NT2/D1 (cell line): ENCODE measurements around the gene VPS16.

Source experiments
- DNase-seq: peaks from one replicate; pipeline ENCODE4 v3.0.0-alpha.2; 2011; ENCODE audit warnings: low read depth, low spot score
- H3K27me3 ChIP-seq: 2 replicates; pipeline ENCODE4 v1.6.0; 2011; ENCODE audit warnings: mild to moderate bottlenecking; ENCODE audit not compliant: insufficient read length, insufficient read depth
- H3K36me3 ChIP-seq: 2 replicates; pipeline ENCODE4 v1.6.1; 2011; ENCODE audit warnings: mild to moderate bottlenecking, low read length, mixed read lengths; ENCODE audit not compliant: insufficient read depth, insufficient read length
- H3K4me1 ChIP-seq: 2 replicates; pipeline ENCODE4 v1.5.1; 2011; ENCODE audit not compliant: insufficient read depth, insufficient read length
- H3K4me3 ChIP-seq: 2 replicates; pipeline ENCODE4 v1.5.1; 2011; ENCODE audit warnings: low read depth; ENCODE audit not compliant: insufficient read length
- H3K9ac ChIP-seq: 2 replicates; pipeline ENCODE4 v1.6.0; 2011; ENCODE audit warnings: low read depth; ENCODE audit not compliant: insufficient read length
- H3K9me3 ChIP-seq: 2 replicates; pipeline ENCODE4 v1.5.1; 2011; ENCODE audit warnings: mild to moderate bottlenecking, low read length; ENCODE audit not compliant: insufficient read depth
- SUZ12 ChIP-seq: IDR thresholded peaks from 2 replicates; pipeline ENCODE4 v1.6.1; 2011; ENCODE audit not compliant: insufficient read length, insufficient read depth; ENCODE audit errors: extremely low read depth
- YY1 ChIP-seq: IDR thresholded peaks from 2 replicates; pipeline ENCODE4 v1.6.1; 2011; ENCODE audit not compliant: insufficient read length, insufficient read depth
- ZNF274 ChIP-seq: IDR thresholded peaks from 2 replicates; pipeline ENCODE4 v1.6.1; 2011; ENCODE audit warnings: mild to moderate bottlenecking, low read depth, low read length

VPS16 gene

GRCh38 chr20:2817341-2817726, 23.2 kb upstream of the VPS16 start:
- no peaks in the 10 kb centered on the region for H3K36me3 ChIP-seq
- no peak overlapping the region for H3K9ac ChIP-seq
- H3K4me1 ChIP-seq: peaks cover 10% of the 10 kb centered on the region
- H3K4me3 ChIP-seq: no peak overlapping the region
- no peaks in the 10 kb centered on the region for H3K9me3 ChIP-seq
- no peak for DNase-seq
- H3K27me3 ChIP-seq: no peaks in the 10 kb centered on the region
- no peak for TF ChIP-seq YY1
- no peak for TF ChIP-seq ZNF274
- no peak for TF ChIP-seq SUZ12

- Histone ChIP-seq H3K9me3 (no peaks in the 10 kb centered on the region), H3K27me3 (no peaks in the 10 kb centered on the region), H3K36me3 (no peaks in the 10 kb centered on the region), H3K4me3 (no peak overlapping the region), H3K4me1 (peaks cover 10% of the 10 kb centered on the region), H3K9ac (no peak overlapping the region)
- no peak for DNase-seq
- TF ChIP-seq YY1 (no peak), SUZ12 (no peak), ZNF274 (no peak)
Observed at GRCh38 chr20:2817891-2818595, 22.5 kb upstream of the VPS16 start.

- no peak for TF ChIP-seq SUZ12
- Histone ChIP-seq H3K9ac (no peak overlapping the region), H3K9me3 (no peaks in the 10 kb centered on the region), H3K4me3 (no peak overlapping the region), H3K36me3 (no peaks in the 10 kb centered on the region), H3K4me1 (peaks cover 7% of the 10 kb centered on the region), H3K27me3 (no peaks in the 10 kb centered on the region)
- no peak for DNase-seq
Observed at GRCh38 chr20:2820084-2820895, 20.3 kb upstream of the VPS16 start.

DNA sequence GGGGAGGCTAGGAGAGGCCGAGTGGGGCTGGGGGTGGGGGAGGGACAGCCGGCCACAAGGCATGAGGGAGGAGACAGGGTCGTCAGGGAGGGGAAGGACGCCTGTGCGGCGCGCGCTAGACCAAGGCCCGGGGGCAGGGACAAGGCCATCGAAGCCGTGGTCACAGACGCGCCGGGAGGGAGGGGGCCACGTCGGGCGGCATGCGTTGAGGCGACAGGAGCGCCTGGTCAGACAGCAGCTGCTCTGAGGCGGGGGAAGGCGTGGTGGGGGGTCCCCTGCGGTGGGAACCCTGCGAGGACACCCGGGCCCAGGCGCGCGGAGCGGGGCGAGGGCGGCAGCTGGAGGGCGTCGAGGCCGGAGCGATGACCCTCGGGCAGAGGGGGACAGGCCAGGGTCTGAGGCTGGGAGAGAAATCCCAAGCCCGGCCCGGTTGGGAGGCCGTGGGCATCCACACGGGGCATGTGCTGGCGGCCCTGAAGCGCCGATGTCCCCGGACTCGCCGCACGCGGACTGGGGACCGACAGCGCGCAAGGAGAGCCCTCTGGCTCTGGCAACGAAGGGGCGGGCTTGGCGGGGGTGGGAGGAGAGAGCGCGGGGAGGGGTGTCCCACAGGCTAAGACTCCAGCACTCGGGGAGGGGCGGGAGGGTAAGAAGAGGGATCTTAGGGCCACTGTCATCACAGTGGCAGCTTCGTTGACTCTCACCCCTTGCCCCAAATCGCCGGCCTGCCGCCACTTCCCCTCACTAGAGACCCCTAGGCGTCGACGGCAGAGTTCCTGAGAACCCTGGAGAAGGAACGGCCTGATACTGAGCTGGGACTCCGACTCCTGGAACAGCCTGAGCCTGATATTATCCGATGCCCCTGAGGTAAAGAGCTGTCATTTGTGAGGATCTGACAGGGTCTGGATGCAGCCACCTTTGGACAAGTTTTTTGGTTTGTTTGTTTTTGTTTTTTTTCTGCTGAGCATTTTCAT, 19.4 kb upstream of the VPS16 start:
- Histone ChIP-seq H3K27me3 (no peaks in the 10 kb centered on the region), H3K9me3 (no peaks in the 10 kb centered on the region), H3K9ac (no peak overlapping the region), H3K4me1 (peaks cover 4% of the 10 kb centered on the region), H3K4me3 (no peak overlapping the region), H3K36me3 (no peaks in the 10 kb centered on the region)
- DNase-seq: no peak
- no peak for TF ChIP-seq ZNF274
- TF ChIP-seq YY1: no peak
- TF ChIP-seq SUZ12: no peak

GRCh38 chr20:2822073-2822472, 18.5 kb upstream of the VPS16 start:
- Histone ChIP-seq H3K9ac (no peak overlapping the region), H3K4me1 (peaks cover 4% of the 10 kb centered on the region), H3K36me3 (no peaks in the 10 kb centered on the region), H3K27me3 (no peaks in the 10 kb centered on the region), H3K9me3 (no peaks in the 10 kb centered on the region), H3K4me3 (no peak overlapping the region)
- TF ChIP-seq YY1 (no peak), ZNF274 (no peak), SUZ12 (no peak)
- DNase-seq: no peak

GRCh38 chr20:2825761-2826160, 14.8 kb upstream of the VPS16 start:
- no peak overlapping the region for H3K9ac ChIP-seq
- H3K27me3 ChIP-seq: no peaks in the 10 kb centered on the region
- no peaks in the 10 kb centered on the region for H3K36me3 ChIP-seq
- H3K4me1 ChIP-seq: no peaks in the 10 kb centered on the region
- no peak for TF ChIP-seq ZNF274
- no peak overlapping the region for H3K4me3 ChIP-seq
- H3K9me3 ChIP-seq: no peaks in the 10 kb centered on the region
- DNase-seq: no peak

- no peak for TF ChIP-seq SUZ12
- TF ChIP-seq YY1: no peak
- TF ChIP-seq ZNF274: no peak
- no peaks in the 10 kb centered on the region for H3K4me1 ChIP-seq
- no peak for DNase-seq
- H3K36me3 ChIP-seq: no peaks in the 10 kb centered on the region
- no peak overlapping the region for H3K9ac ChIP-seq
- no peak overlapping the region for H3K4me3 ChIP-seq
- H3K9me3 ChIP-seq: no peaks in the 10 kb centered on the region
- H3K27me3 ChIP-seq: no peaks in the 10 kb centered on the region
Observed at GRCh38 chr20:2826655-2827054, 13.9 kb upstream of the VPS16 start.
